Measurements from ENCODE around the gene PSMD13.

PSMD13 gene

DNA sequence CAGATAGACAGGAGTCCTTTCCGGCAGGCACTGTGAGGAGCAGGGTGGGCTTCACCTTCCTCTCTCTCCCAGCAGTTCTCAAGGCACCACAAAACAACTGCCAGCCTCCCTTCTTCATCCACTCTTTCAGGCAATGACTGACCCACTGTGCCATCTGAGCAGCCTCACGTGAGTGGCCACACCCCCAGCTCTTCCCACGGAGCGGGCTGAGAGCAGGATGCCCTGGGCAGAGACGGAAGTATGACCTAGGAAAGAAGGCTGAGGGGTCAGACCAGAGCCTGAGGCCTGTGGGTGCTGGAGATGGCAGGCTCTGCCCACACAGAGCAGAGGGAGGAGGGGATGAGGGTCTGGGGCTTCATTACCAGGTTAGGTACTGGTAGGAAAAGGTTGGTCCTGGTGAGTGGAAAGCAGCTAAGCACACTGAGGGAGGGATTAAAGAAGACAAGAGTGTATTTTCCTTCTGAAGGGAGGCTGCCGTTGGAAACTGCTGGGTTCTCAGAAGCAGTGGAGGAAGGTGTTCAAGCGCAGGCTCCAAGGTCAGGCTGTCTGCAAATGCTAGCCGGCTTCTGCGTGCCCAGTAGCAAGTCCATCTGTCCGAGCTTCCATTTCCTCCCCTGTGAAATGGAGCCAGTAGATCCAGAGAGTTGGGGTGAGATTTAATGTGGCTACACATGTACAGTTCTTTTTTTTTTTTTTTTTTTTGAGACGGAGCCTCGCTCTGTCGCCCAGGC, 46.0 kb downstream of the PSMD13 start:
- Histone ChIP-seq H3K36me3 (ENCODE audit: insufficient read depth, low read length) (no peaks in the 10 kb centered on the region), H3K9me2 (ENCODE audit: low read depth, low read length) (no peaks in the 10 kb centered on the region), H3F3A (ENCODE audit: insufficient read depth, low read length) (no peaks in the 10 kb centered on the region), H2AFZ (ENCODE audit: low read length) (no peak overlapping the region), H3K27ac (ENCODE audit: low read depth, low read length, poor library complexity, severe bottlenecking) (no peak overlapping the region), H3K27me3 (ENCODE audit: insufficient read depth, low read length) (peaks cover 7% of the 10 kb centered on the region; the same call in 1 of the 2 replicates), H3K4me1 (ENCODE audit: insufficient read depth, low read length, severe bottlenecking) (peaks cover 14% of the 10 kb centered on the region), H3K4me3 (ENCODE audit: low read depth, low read length, poor library complexity, severe bottlenecking) (no peak overlapping the region), H3K9me3 (ENCODE audit: low read length) (no peaks in the 10 kb centered on the region), H3K9ac (ENCODE audit: low read length) (no peak overlapping the region), H3K4me2 (ENCODE audit: low read length) (no peak overlapping the region), H3K79me2 (ENCODE audit: insufficient read depth, low read length) (no peaks in the 10 kb centered on the region), H4K20me1 (ENCODE audit: insufficient read depth, low read length) (no peaks in the 10 kb centered on the region)
- TF ChIP-seq, protein P1, sequence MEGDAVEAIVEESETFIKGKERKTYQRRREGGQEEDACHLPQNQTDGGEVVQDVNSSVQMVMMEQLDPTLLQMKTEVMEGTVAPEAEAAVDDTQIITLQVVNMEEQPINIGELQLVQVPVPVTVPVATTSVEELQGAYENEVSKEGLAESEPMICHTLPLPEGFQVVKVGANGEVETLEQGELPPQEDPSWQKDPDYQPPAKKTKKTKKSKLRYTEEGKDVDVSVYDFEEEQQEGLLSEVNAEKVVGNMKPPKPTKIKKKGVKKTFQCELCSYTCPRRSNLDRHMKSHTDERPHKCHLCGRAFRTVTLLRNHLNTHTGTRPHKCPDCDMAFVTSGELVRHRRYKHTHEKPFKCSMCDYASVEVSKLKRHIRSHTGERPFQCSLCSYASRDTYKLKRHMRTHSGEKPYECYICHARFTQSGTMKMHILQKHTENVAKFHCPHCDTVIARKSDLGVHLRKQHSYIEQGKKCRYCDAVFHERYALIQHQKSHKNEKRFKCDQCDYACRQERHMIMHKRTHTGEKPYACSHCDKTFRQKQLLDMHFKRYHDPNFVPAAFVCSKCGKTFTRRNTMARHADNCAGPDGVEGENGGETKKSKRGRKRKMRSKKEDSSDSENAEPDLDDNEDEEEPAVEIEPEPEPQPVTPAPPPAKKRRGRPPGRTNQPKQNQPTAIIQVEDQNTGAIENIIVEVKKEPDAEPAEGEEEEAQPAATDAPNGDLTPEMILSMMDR (IDR thresholded peaks at IDR 0.05; ENCODE audit: low read length) = no peak
- no peak for TF ChIP-seq EZH2 (IDR thresholded peaks at IDR 0.05; ENCODE audit: borderline replicate concordance, low read length)

DNA sequence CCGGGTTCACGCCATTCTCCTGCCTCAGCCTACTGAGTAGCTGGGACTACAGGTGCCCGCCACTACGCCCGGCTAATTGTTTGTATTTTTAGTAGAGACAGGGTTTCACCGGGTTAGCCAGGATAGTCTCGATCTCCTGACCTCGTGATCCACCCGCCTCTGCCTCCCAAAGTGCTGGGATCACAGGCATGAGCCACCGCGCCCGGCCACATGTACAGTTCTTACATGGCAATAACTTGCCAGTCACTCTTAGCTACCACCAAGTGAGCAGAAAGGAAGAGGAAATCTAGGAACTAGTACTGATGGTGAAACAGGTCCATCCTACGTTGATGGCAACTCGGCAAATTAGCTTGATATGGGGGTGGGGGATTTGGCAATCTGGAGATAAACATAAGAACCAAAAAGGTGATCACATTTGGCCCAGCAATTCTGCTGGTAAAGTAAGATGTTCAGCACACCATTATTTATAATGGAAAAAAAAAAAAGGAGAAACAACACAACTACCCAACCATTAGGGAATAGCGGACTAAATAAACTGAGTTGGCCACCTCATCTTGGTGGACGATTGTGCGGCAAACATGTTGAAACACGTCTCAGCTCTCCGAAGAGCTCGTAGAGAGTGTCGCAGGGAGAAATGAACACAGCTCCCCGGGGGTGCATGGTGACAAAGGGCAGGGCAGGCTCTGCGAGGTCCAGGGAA, 46.8 kb downstream of the PSMD13 start:
- Histone ChIP-seq H3K9me3 (ENCODE audit: low read length) (no peaks in the 10 kb centered on the region), H3K9ac (ENCODE audit: low read length) (no peak overlapping the region), H3K27ac (ENCODE audit: low read depth, low read length, poor library complexity, severe bottlenecking) (no peak overlapping the region), H3K27me3 (ENCODE audit: insufficient read depth, low read length) (peaks cover 7% of the 10 kb centered on the region; the same call in 1 of the 2 replicates), H3K4me2 (ENCODE audit: low read length) (no peak overlapping the region), H3K79me2 (ENCODE audit: insufficient read depth, low read length) (no peaks in the 10 kb centered on the region), H2AFZ (ENCODE audit: low read length) (no peak overlapping the region), H3K4me3 (ENCODE audit: low read depth, low read length, poor library complexity, severe bottlenecking) (no peak overlapping the region), H3K36me3 (ENCODE audit: insufficient read depth, low read length) (no peaks in the 10 kb centered on the region), H4K20me1 (ENCODE audit: insufficient read depth, low read length) (no peaks in the 10 kb centered on the region), H3F3A (ENCODE audit: insufficient read depth, low read length) (no peaks in the 10 kb centered on the region), H3K9me2 (ENCODE audit: low read depth, low read length) (no peaks in the 10 kb centered on the region), H3K4me1 (ENCODE audit: insufficient read depth, low read length, severe bottlenecking) (peaks cover 22% of the 10 kb centered on the region)
- no peak for TF ChIP-seq EZH2 (IDR thresholded peaks at IDR 0.05; ENCODE audit: borderline replicate concordance, low read length)
- TF ChIP-seq, protein P1 (IDR thresholded peaks at IDR 0.05; ENCODE audit: low read length) = no peak

DNA sequence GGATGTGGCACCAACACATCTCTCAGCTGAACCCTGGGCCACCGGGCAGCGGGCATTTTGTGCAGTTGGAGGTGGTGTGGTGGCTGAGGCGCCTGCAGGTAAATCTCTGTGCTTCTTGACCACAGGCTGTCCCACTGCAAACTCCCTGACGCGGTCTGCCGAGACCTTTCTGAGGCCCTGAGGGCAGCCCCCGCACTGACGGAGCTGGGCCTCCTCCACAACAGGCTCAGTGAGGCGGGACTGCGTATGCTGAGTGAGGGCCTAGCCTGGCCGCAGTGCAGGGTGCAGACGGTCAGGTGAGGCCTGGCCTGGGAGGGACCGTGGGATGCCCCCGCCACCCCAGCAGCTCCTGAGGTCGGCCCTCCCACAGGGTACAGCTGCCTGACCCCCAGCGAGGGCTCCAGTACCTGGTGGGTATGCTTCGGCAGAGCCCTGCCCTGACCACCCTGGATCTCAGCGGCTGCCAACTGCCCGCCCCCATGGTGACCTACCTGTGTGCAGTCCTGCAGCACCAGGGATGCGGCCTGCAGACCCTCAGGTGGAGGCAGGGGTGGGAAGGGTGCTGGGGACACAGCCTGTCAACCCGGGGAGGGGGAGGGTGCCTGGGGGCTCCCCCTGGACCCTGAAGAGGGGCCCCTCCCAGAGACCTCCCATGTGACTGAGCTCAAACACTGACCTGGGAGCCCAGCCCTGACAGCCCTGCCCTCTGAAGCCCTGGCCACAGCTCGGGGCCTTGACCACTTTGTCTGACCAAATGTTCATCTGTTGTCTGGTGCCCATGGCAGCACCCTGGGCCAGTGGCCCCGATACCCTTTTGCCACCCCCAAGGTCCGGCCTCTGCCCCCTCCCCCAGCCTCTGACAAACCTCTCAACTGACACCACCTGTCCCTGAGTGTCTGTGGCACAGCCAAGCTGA, 47.6 kb downstream of the PSMD13 start:
- Histone ChIP-seq H2AFZ (ENCODE audit: low read length) (no peak overlapping the region), H3K4me3 (ENCODE audit: low read depth, low read length, poor library complexity, severe bottlenecking) (no peak overlapping the region), H3K9me3 (ENCODE audit: low read length) (no peaks in the 10 kb centered on the region), H3K27ac (ENCODE audit: low read depth, low read length, poor library complexity, severe bottlenecking) (no peak overlapping the region), H3K9me2 (ENCODE audit: low read depth, low read length) (no peaks in the 10 kb centered on the region), H3K36me3 (ENCODE audit: insufficient read depth, low read length) (no peaks in the 10 kb centered on the region), H3F3A (ENCODE audit: insufficient read depth, low read length) (no peaks in the 10 kb centered on the region), H3K4me1 (ENCODE audit: insufficient read depth, low read length, severe bottlenecking) (peaks cover 23% of the 10 kb centered on the region), H3K27me3 (ENCODE audit: insufficient read depth, low read length) (peaks cover 7% of the 10 kb centered on the region; the same call in 1 of the 2 replicates), H4K20me1 (ENCODE audit: insufficient read depth, low read length) (no peaks in the 10 kb centered on the region), H3K9ac (ENCODE audit: low read length) (no peak overlapping the region), H3K79me2 (ENCODE audit: insufficient read depth, low read length) (no peaks in the 10 kb centered on the region), H3K4me2 (ENCODE audit: low read length) (no peak overlapping the region)
- TF ChIP-seq, protein P1 (IDR thresholded peaks at IDR 0.05; ENCODE audit: low read length) = no peak
- no peak for TF ChIP-seq EZH2 (IDR thresholded peaks at IDR 0.05; ENCODE audit: borderline replicate concordance, low read length)

All from OCI-LY1 (cell line).